ENCODE data around the gene HRH4.

The HRH4 gene

DNA sequence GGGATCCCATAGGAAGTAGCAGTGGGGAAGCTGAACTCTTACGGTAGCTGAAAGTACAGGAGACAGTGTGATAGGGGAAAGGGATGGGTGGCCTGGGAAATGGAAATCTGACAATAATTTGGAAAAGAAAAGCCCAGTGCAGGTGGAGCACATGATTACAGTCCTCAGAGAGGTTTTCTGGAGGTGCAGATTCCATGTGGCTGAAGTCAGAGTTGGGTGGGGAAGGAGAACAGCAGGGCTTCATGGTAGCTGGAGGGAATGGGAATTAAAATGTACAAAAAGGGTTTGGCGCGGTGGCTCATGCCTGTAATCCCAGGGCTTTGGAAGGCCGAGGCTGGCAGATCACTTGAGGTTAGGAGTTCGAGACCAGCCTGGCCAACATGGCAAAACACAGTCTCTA lies 12.2 kb downstream of the HRH4 start:
- H3K4me3 ChIP-seq (ENCODE audit: low read depth in 1 of 2, low read length in 1 of 2) = no peak overlapping the region
- no peaks in the 10 kb centered on the region for H3K36me3 ChIP-seq
- TF ChIP-seq, protein P1, sequence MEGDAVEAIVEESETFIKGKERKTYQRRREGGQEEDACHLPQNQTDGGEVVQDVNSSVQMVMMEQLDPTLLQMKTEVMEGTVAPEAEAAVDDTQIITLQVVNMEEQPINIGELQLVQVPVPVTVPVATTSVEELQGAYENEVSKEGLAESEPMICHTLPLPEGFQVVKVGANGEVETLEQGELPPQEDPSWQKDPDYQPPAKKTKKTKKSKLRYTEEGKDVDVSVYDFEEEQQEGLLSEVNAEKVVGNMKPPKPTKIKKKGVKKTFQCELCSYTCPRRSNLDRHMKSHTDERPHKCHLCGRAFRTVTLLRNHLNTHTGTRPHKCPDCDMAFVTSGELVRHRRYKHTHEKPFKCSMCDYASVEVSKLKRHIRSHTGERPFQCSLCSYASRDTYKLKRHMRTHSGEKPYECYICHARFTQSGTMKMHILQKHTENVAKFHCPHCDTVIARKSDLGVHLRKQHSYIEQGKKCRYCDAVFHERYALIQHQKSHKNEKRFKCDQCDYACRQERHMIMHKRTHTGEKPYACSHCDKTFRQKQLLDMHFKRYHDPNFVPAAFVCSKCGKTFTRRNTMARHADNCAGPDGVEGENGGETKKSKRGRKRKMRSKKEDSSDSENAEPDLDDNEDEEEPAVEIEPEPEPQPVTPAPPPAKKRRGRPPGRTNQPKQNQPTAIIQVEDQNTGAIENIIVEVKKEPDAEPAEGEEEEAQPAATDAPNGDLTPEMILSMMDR (IDR thresholded peaks at IDR 0.05) = no peak
- no peaks in the 10 kb centered on the region for H3K9me3 ChIP-seq
- H3K27ac ChIP-seq = no peak overlapping the region
- H3K4me1 ChIP-seq (ENCODE audit: control insufficient read depth in 1 of 2, insufficient read depth in 1 of 2, low read depth in 1 of 2, low read length in 1 of 2) = peaks cover 21 to 31% of the 10 kb centered on the region in 2 experiments
- H3K27me3 ChIP-seq = no peaks in the 10 kb centered on the region

- Histone ChIP-seq H3K27me3 (no peaks in the 10 kb centered on the region), H3K4me1 (ENCODE audit: control insufficient read depth in 1 of 2, insufficient read depth in 1 of 2, low read depth in 1 of 2, low read length in 1 of 2) (peaks cover 17 to 35% of the 10 kb centered on the region in 2 experiments), H3K9me3 (no peaks in the 10 kb centered on the region), H3K36me3 (no peaks in the 10 kb centered on the region), H3K4me3 (ENCODE audit: low read depth in 1 of 2, low read length in 1 of 2) (no peak overlapping the region), H3K27ac (no peak overlapping the region)
- TF ChIP-seq, protein P1 (IDR thresholded peaks at IDR 0.05) = no peak
These were observed 14.0 kb downstream of the HRH4 start for GRCh38 chr18:24474406-24474805.

- no peaks in the 10 kb centered on the region for H3K27me3 ChIP-seq
- H3K9me3 ChIP-seq = no peaks in the 10 kb centered on the region
- H3K4me3 ChIP-seq (ENCODE audit: low read depth in 1 of 2, low read length in 1 of 2) = no peak overlapping the region
- H3K27ac ChIP-seq = peak overlapping the region; percentile 16
- H3K36me3 ChIP-seq = no peaks in the 10 kb centered on the region
- peaks cover 17 to 35% of the 10 kb centered on the region in 2 experiments for H3K4me1 ChIP-seq (ENCODE audit: control insufficient read depth in 1 of 2, insufficient read depth in 1 of 2, low read depth in 1 of 2, low read length in 1 of 2)
- TF ChIP-seq, protein P1 (IDR thresholded peaks at IDR 0.05) = no peak
These were observed 15.6 kb downstream of the HRH4 start for GRCh38 chr18:24475926-24476589.

GRCh38 chr18:24479371-24479770 lies 18.9 kb downstream of the HRH4 start:
- H3K36me3 ChIP-seq = no peaks in the 10 kb centered on the region
- H3K27me3 ChIP-seq = no peaks in the 10 kb centered on the region
- peaks cover 13 to 27% of the 10 kb centered on the region in 2 experiments for H3K4me1 ChIP-seq (ENCODE audit: control insufficient read depth in 1 of 2, insufficient read depth in 1 of 2, low read depth in 1 of 2, low read length in 1 of 2)
- H3K9me3 ChIP-seq = no peaks in the 10 kb centered on the region
- no peak overlapping the region for H3K4me3 ChIP-seq (ENCODE audit: low read depth in 1 of 2, low read length in 1 of 2)
- H3K27ac ChIP-seq = no peak overlapping the region
- TF ChIP-seq, protein P1 (IDR thresholded peaks at IDR 0.05) = no peak

DNA sequence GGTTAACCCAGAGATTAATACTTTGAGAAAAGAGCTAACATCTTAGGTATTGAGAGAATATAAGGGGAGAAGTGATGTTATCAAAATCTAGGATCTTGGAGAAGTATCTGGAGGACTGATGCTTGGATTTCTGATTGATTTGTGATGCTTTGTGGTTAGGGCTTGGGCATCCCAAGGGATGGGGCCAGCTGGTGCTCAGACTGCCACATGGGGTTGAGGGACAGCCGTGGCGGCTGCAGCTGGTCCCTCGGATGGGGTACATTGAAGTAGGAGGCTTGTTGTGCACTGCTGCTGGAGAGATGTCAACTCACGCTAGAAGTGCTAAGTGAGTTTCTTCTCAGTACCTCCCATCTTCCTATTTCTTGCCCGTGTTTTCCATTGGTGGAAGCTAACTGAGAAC lies 22.4 kb downstream of the HRH4 start:
- Histone ChIP-seq H3K36me3 (no peaks in the 10 kb centered on the region), H3K27ac (no peak overlapping the region), H3K4me1 (ENCODE audit: control insufficient read depth in 1 of 2, insufficient read depth in 1 of 2, low read depth in 1 of 2, low read length in 1 of 2) (peaks cover 20 to 40% of the 10 kb centered on the region in 2 experiments), H3K9me3 (no peaks in the 10 kb centered on the region), H3K27me3 (no peaks in the 10 kb centered on the region), H3K4me3 (ENCODE audit: low read depth in 1 of 2, low read length in 1 of 2) (no peak overlapping the region)
- TF ChIP-seq, protein P1 (IDR thresholded peaks at IDR 0.05) = no peak
